T47D (cell line): ENCODE results near the gene CCSER1.

Experiments used
- DNase-seq, 2 experiments: peaks; one replicate each; pipeline versions ENCODE4 v3.0.0 to v3.0.0-alpha.2; 2011 to 2012; ENCODE audit warnings: low read depth in 1 of 2, low spot score in 1 of 2
- JUND ChIP-seq: IDR thresholded peaks from 2 replicates; pipeline ENCODE4 v1.6.1; 2012; ENCODE audit warnings: low read depth
- in situ Hi-C: cut with HindIII; loops from 2 replicates; pipeline ENCODE4 v1.10.0; 2016; ENCODE audit warnings: low sequenced_read_pairs, low pct_unique_long_range_greater_than_20kb

The CCSER1 gene

GRCh38 chr4:90542216-90542615 lies 415.0 kb downstream of the CCSER1 start:
- in situ Hi-C loops = no loop called here
- no peak for TF ChIP-seq JUND
- no peak for DNase-seq

GRCh38 chr4:90543419-90544170 lies 416.4 kb downstream of the CCSER1 start:
- DNase-seq = no peak
- in situ Hi-C loops = no loop called here
- no peak for TF ChIP-seq JUND

DNA sequence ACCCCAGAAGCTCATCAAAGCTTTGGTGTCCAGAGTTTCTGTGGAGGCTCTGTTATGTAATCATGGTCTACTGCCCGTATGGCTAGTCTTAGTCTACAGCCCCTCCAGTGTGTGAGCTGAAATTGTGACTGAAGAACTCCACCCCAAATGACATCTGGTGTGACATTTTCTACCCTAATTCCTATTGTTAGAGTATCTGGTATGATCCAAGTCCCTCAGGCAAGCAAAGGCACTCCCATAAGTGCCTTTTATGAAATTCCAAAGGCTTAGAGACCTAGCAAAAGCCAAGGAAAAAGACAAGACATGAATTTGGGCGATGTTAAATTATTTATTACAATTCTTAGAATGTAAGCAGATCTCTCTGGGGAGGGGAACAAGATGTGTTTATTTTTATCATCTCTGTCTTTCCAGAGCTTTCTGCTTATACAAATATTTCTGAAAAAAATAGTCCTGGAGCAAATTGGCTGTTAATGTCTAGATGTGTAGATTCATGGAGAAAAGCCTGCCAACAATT lies 417.4 kb downstream of the CCSER1 start:
- no peak for TF ChIP-seq JUND
- in situ Hi-C loops = no loop called here
- DNase-seq = no peak

GRCh38 chr4:90545380-90545779 lies 418.2 kb downstream of the CCSER1 start:
- no peak for DNase-seq
- TF ChIP-seq JUND = no peak
- in situ Hi-C loops = no loop called here

DNA sequence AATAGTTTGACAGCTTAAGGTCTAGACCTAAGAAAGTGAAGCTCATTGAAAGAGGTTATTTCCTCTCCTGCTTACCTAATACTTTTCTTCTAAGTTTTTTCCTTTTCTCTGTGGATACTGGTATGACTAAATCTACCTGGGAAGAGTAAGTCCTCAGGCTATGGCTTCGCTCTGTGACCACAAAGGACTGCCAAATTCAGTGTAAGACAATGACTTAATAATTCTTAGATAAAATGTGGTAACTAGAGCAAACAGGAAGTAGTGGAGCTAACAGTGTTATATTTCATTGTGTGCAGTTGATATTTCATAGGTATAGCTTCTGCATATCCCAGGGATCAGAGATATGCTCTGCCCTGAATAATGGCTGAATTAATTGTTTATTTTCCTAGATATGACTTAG lies 418.9 kb downstream of the CCSER1 start:
- peak in 1 of 2 experiments; percentile 29 for DNase-seq
- in situ Hi-C loops = no loop called here
- no peak for TF ChIP-seq JUND

GRCh38 chr4:90570615-90571014 lies 443.4 kb downstream of the CCSER1 start:
- in situ Hi-C loops = no loop called here
- TF ChIP-seq JUND = no peak
- no peak for DNase-seq

- DNase-seq = no peak
- in situ Hi-C loops = no loop called here
- no peak for TF ChIP-seq JUND
Observed at GRCh38 chr4:90572996-90573395, 445.8 kb downstream of the CCSER1 start.

DNA sequence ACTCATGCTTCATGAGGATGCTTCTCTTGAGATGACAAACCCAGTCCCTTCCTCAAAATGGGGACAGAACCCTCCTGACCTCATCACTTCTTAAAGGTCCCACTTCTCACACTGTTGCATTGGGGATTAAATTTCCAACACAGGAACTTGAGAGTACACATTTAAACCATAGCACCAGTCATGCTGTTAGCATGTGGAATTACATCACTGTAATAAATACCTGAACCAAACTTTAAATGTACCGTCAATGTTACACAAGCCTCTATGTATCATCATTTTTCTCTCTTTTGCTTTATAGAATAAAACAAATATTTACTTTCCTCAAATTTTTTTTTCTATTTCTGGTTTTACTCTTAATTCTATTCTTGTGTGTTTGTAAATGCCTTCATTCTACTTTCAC lies 448.2 kb downstream of the CCSER1 start:
- in situ Hi-C loops = no loop called here
- no peak for DNase-seq
- no peak for TF ChIP-seq JUND

DNA sequence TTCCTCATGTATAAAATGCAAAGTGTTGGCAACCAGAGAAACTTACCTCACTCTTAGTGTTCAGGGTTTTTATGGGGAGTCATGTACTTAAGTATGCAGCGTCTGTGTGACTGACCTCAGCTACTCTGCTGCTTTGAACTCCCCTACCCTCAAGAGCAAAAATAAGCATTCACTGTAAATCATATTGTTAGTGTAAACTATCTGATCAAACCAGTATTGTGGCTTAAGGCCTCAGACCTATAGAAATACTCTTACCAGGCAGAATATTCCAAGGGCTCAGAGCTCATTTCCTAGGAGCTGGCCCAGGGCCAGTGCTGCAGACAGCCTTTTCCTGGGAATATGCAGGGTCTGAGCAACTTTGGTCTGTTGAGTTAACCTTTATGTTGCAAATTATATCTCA lies 453.1 kb downstream of the CCSER1 start:
- in situ Hi-C loops = no loop called here
- TF ChIP-seq JUND = no peak
- peak in 1 of 2 experiments; percentile 1 for DNase-seq

- DNase-seq = peak in 1 of 2 experiments; percentile 9
- in situ Hi-C loops = no loop called here
Observed at GRCh38 chr4:90582087-90582486, 454.9 kb downstream of the CCSER1 start.

DNA sequence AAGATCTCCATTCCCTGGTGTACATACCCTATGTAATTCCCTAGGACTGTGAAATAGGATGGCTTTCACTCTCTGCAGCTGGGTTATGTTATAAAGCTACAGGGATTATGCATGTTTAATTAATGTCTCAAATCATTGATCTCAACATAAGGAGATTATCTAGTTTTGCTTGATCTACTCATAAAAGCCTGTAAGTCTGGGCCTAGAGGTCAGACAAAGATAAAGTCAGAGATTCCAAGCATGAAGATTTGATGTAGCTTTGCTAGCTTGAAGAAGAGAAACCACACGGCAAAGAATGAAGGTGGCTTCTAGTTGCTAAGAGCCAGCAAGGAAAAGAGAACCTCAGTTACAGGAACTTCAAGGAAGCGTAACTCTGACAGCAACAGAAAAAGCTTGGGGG lies 456.9 kb downstream of the CCSER1 start:
- DNase-seq = no peak
- no peak for TF ChIP-seq JUND
- in situ Hi-C loops = no loop called here

More at GRCh38 chr4:90582087-90582486, 454.9 kb downstream of the CCSER1 start:
- no peak for TF ChIP-seq JUND

DNA sequence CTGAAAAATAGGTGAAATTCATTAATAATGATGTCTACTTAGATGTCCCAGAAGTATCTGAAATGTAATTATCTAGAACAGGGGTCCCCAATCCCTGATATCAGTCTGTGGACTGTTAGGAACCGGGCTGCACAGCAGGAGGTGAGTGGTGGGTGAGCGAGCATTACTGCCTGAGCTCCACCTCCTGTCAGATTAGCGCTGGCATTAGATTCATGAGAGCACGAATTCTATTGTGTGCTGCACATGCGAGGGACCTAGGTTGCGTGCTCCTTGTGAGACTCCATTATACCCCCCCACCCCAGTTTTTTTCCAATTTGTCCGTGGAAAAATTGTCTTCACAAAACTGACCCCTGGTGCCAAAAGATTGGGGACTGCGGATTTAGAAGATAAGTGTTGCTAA lies 458.8 kb downstream of the CCSER1 start:
- no peak for TF ChIP-seq JUND
- no peak for DNase-seq
- in situ Hi-C loops = no loop called here

DNA sequence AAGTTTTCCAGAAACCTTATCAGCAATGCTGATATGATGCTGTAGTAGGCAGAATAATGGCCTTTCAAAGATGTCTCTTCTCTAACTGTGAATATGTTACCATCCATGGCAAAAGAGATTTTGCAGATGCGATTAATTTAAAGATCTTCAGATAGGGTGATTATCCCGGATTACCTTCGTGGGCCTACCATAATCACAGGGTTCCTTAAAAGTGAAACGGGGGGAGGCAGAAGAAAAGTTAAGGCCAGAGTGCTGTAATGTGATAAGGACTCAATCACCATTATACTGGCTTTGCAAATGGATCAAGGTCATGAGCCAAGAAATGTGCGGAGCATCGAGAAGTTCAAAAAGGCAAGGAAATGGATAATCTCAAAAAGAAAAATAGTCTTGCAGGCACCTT lies 459.6 kb downstream of the CCSER1 start:
- in situ Hi-C loops = no loop called here
- no peak for DNase-seq

DNA sequence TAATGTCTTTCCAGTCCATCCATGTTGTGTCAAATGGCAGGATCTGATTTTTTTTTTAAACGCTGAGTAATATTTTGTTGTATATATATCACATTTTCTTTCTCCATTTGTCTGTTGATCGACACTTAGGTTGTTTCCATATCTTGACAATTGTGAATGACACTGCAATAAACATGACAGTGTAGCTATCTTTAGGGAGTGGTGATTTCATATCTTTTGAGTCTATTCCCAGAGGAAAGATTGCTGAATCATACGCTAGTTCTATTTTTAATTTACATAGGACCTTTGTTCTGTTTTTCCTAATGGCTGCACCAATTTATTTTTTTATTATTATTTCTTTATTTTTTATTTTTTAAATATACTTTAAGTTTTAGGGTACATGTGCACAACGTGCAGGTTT lies 470.7 kb downstream of the CCSER1 start:
- in situ Hi-C loops = no loop called here
- DNase-seq = no peak
- no peak for TF ChIP-seq JUND

More for the DNA sequence above, 459.6 kb downstream of the CCSER1 start:
- TF ChIP-seq JUND = no peak
